Panc1 (cell line): ENCODE measurements around the gene VWA8.

Source experiments
- CTCF ChIP-seq: fragments of 450-650 bp; IDR thresholded peaks from 2 replicates; pipeline ENCODE4 v1.5.1; 2017; ENCODE audit warnings: mild to moderate bottlenecking
- POLR2AphosphoS5 ChIP-seq: IDR thresholded peaks from 2 replicates; pipeline ENCODE4 v1.6.1; 2012; ENCODE audit warnings: mild to moderate bottlenecking, low read depth, low read length, moderate library complexity
- SIN3A ChIP-seq: IDR thresholded peaks from 2 replicates; pipeline ENCODE4 v1.6.1; 2012; ENCODE audit warnings: low read depth, mild to moderate bottlenecking, low read length, moderate library complexity, borderline replicate concordance; ENCODE audit not compliant: insufficient read depth

DNA sequence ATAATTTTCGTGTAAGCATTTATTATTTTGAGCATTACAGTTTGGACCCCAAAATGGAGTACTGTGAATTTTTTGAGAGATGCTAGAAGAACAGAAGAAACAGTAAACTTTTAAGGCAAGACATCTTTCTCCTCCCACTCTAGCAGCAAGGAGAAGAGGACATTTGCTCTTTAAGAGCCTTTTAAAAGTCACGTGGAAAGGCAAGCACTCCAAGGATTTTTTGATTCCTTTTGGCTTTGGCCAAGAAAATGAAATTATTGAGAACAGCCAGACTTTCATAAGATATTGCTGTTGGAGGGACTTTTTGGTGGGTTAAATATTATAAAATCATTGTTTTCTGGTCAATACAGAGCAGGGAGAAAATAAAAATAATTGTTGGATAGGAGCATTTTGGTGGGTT lies 393.5 kb downstream of the VWA8 start:
- TF ChIP-seq CTCF (no peak), POLR2AphosphoS5 (no peak), SIN3A (no peak)
